CD14-positive monocyte (primary cell): ENCODE measurements around the gene ZNF652. TPM values are rescaled to one million over a fixed set of nuclear protein-coding genes. Genes with fewer than 3 reads are reported as not detected.

Experiments
- DNase-seq, 3 donors: peaks; one replicate each; pipeline ENCODE4 v3.0.0-alpha.2; 2011 to 2022
- H2AFZ ChIP-seq: 2 replicates; pipeline ENCODE4 v1.6.0; 2012; ENCODE audit warnings: mild to moderate bottlenecking, low read depth, low read length, inconsistent platforms; ENCODE audit not compliant: insufficient read depth, poor library complexity, severe bottlenecking
- H3K27ac ChIP-seq, 2 donors: 1 replicate in 1 of 2; 2 replicates in 1 of 2; pipeline ENCODE4 v1.5.1; 2012 to 2013; ENCODE audit warnings: low read length in 2 of 2, control low read depth in 1 of 2, inconsistent platforms in 1 of 2, low read depth in 1 of 2, mild to moderate bottlenecking in 1 of 2
- H3K27me3 ChIP-seq, 2 donors: one replicate each; pipeline versions ENCODE4 v1.6.0 to v1.6.1; 2011 to 2013; ENCODE audit warnings: low read length in 2 of 2; ENCODE audit not compliant: control insufficient read depth in 2 of 2, insufficient read depth in 2 of 2
- H3K36me3 ChIP-seq, 2 donors: replicated peaks in 1 of 2; 1 replicate in 1 of 2; 2 replicates in 1 of 2; pipeline versions ENCODE4 v1.5.1 to v1.6.1; 2012 to 2013; ENCODE audit warnings: low read length in 2 of 2, control low read depth in 1 of 2, inconsistent platforms in 1 of 2, mild to moderate bottlenecking in 1 of 2; ENCODE audit not compliant: insufficient read depth in 2 of 2, control insufficient read depth in 1 of 2
- H3K4me1 ChIP-seq, 2 donors: 1 replicate in 1 of 2; 2 replicates in 1 of 2; pipeline versions ENCODE4 v1.5.1 to v1.6.1; 2012 to 2013; ENCODE audit warnings: low read length in 2 of 2, control low read depth in 1 of 2, inconsistent platforms in 1 of 2, mild to moderate bottlenecking in 1 of 2, moderate library complexity in 1 of 2; ENCODE audit not compliant: insufficient read depth in 2 of 2, control insufficient read depth in 1 of 2
- H3K4me2 ChIP-seq: replicated peaks from 2 replicates; pipeline ENCODE3; 2012; ENCODE audit warnings: low read length, moderate library complexity, mild to moderate bottlenecking; ENCODE audit not compliant: poor library complexity, severe bottlenecking; ENCODE audit errors: extremely low read depth
- H3K4me3 ChIP-seq, 3 experiments: fragments of 200-600 bp in 1 of 3; sonication (generic) in 1 of 3; replicated peaks in 1 of 3; 1 replicate in 2 of 3; 2 replicates in 1 of 3; pipeline ENCODE4 v1.5.1; 2011 to 2013; ENCODE audit warnings: low read length in 3 of 3, mild to moderate bottlenecking in 3 of 3, control low read depth in 2 of 3, low read depth in 2 of 3, inconsistent platforms in 1 of 3, moderate library complexity in 1 of 3
- H3K79me2 ChIP-seq: 2 replicates; pipeline ENCODE4 v1.6.0; 2012; ENCODE audit warnings: mild to moderate bottlenecking, control low read depth, inconsistent platforms, low read length, moderate library complexity; ENCODE audit not compliant: insufficient read depth
- H3K9ac ChIP-seq: 2 replicates; pipeline ENCODE4 v1.6.0; 2017; ENCODE audit warnings: low read length, mild to moderate bottlenecking; ENCODE audit not compliant: insufficient read depth, poor library complexity, severe bottlenecking
- H3K9me3 ChIP-seq, 2 donors: replicated peaks in 1 of 2; 1 replicate in 1 of 2; 2 replicates in 1 of 2; pipeline versions ENCODE4 v1.5.1 to v1.6.1; 2012 to 2013; ENCODE audit warnings: low read length in 2 of 2, control low read depth in 1 of 2; ENCODE audit not compliant: control insufficient read depth in 1 of 2, insufficient read depth in 1 of 2
- H4K20me1 ChIP-seq: 2 replicates; pipeline ENCODE4 v1.6.0; 2012; ENCODE audit warnings: mild to moderate bottlenecking, low read length, control low read depth, moderate library complexity; ENCODE audit not compliant: insufficient read depth
- H3K27ac Mint-ChIP-seq, 7 donors: one replicate each; pipeline ENCODE4 v1.8.0; 2020; ENCODE audit warnings: mild to moderate bottlenecking in 7 of 7, mixed read lengths in 7 of 7, moderate library complexity in 6 of 7, inconsistent platforms in 2 of 7
- H3K27me3 Mint-ChIP-seq, 3 donors: one replicate each; pipeline ENCODE4 v1.8.0; 2021 to 2022; ENCODE audit warnings: low read depth in 3 of 3, mild to moderate bottlenecking in 3 of 3, mixed read lengths in 3 of 3, moderate library complexity in 3 of 3, inconsistent platforms in 1 of 3
- H3K36me3 Mint-ChIP-seq, 2 donors: one replicate each; pipeline ENCODE4 v1.8.0; 2020; ENCODE audit warnings: mixed read lengths in 2 of 2, inconsistent platforms in 1 of 2, mild to moderate bottlenecking in 1 of 2
- H3K4me1 Mint-ChIP-seq: one replicate; pipeline ENCODE4 v1.8.0; 2020; ENCODE audit warnings: mild to moderate bottlenecking, mixed read lengths
- H3K4me3 Mint-ChIP-seq, 2 donors: one replicate each; pipeline ENCODE4 v1.8.0; 2020; ENCODE audit warnings: mild to moderate bottlenecking in 2 of 2, mixed read lengths in 2 of 2, moderate library complexity in 1 of 2
- H3K9me3 Mint-ChIP-seq, 7 donors: one replicate each; pipeline ENCODE4 v1.8.0; 2020 to 2022; ENCODE audit warnings: mixed read lengths in 7 of 7, mild to moderate bottlenecking in 6 of 7, moderate library complexity in 6 of 7, inconsistent platforms in 2 of 7
- CTCF ChIP-seq: fragments of 200-600 bp; IDR thresholded peaks from one replicate; pipeline ENCODE4 v1.8.0; 2022; ENCODE audit warnings: antibody characterized with exemption, mild to moderate bottlenecking
- WGBS: methylation state at CpG from one replicate; pipeline ENCODE4 v1.1.5; 2013; ENCODE audit warnings: missing lambda C conversion rate; ENCODE audit not compliant: insufficient coverage; 5-methylcytosine and 5-hydroxymethylcytosine counted together
- intact Hi-C, 2 donors: fragments of 100-400 bp; cut with micrococcal nuclease; formaldehyde crosslinking; loops; one replicate each; pipeline versions ENCODE4 v1.15.0 to v1.15.1; 2023
- polyA plus RNA-seq, 3 donors: library from polyadenylated mRNA; depleted of rRNA in 1 of 3; unstranded in 2 of 3; stranded (reverse) in 1 of 3; fragments of 300-500 nt in 2 of 3; fragments of >200 nt in 1 of 3; fragmentation: Illumina TruSeq in 2 of 3; gene quantifications; 1 replicate in 2 of 3; 2 replicates in 1 of 3; pipeline ENCODE4 v1.2.3, GENCODE V29; 2012 to 2021

ZNF652 gene
- polyA plus RNA-seq, 3 donors = 16.9 to 19.8 (median 18.8) TPM

GRCh38 chr17:49291929-49292328 is 70.1 kb downstream of the ZNF652 start:
- no peak overlapping the region for H3K4me3 ChIP-seq
- no peak overlapping the region for H3K9ac ChIP-seq
- intact Hi-C loops = loop anchor here in 1 of 2 donors (5.0 kb wide), 1 partner anchor 65 kb away; no protein-coding TSS in a partner anchor
- peaks cover 2% of the 10 kb centered on the region for H3K4me1 Mint-ChIP-seq
- H3K36me3 Mint-ChIP-seq = peaks cover 30 to 40% of the 10 kb centered on the region in 2 donors
- H3K9me3 ChIP-seq = no peaks in the 10 kb centered on the region
- no peaks in the 10 kb centered on the region for H3K27me3 Mint-ChIP-seq
- no peaks in the 10 kb centered on the region for H3K79me2 ChIP-seq
- H3K36me3 ChIP-seq = peaks cover 7 to 53% of the 10 kb centered on the region in 2 donors
- no peak for TF ChIP-seq CTCF
- no peaks in the 10 kb centered on the region for H3K4me1 ChIP-seq
- H2AFZ ChIP-seq = no peak overlapping the region
- H4K20me1 ChIP-seq = peaks cover 12% of the 10 kb centered on the region
- H3K27me3 ChIP-seq = no peaks in the 10 kb centered on the region
- no peaks in the 10 kb centered on the region for H3K9me3 Mint-ChIP-seq
- no peak overlapping the region for H3K27ac Mint-ChIP-seq
- no peak overlapping the region for H3K4me3 Mint-ChIP-seq
- DNase-seq = no peak
- no peak overlapping the region for H3K27ac ChIP-seq
- H3K4me2 ChIP-seq = no peak overlapping the region

- Histone ChIP-seq H3K4me2 (no peak overlapping the region), H3K4me1 (no peaks in the 10 kb centered on the region), H4K20me1 (peaks cover 12% of the 10 kb centered on the region), H3K79me2 (no peaks in the 10 kb centered on the region), H3K9me3 (no peaks in the 10 kb centered on the region), H2AFZ (no peak overlapping the region), H3K27me3 (no peaks in the 10 kb centered on the region), H3K4me3 (no peak overlapping the region), H3K9ac (no peak overlapping the region), H3K27ac (no peak overlapping the region), H3K36me3 (peaks cover 4 to 44% of the 10 kb centered on the region in 2 donors)
- TF ChIP-seq CTCF = peak; percentile 74
- H3K27ac Mint-ChIP-seq = no peak overlapping the region
- H3K9me3 Mint-ChIP-seq = no peaks in the 10 kb centered on the region
- no peak overlapping the region for H3K4me3 Mint-ChIP-seq
- DNase-seq = peak; percentile 5 to 32 (median 15)
- intact Hi-C loops = loop anchor here in 1 of 2 donors (1.0 to 5.0 kb wide), 2 partner anchors 64 to 111 kb away; no protein-coding TSS in a partner anchor
- H3K27me3 Mint-ChIP-seq = peaks cover 0 to under 1% (median 0%) of the 10 kb centered on the region in 3 donors
- no CpG with 5 or more reads among the region's 4 CpGs for WGBS
- peaks cover 2% of the 10 kb centered on the region for H3K4me1 Mint-ChIP-seq
- H3K36me3 Mint-ChIP-seq = peaks cover 27 to 39% of the 10 kb centered on the region in 2 donors
These were observed 71.2 kb downstream of the ZNF652 start for GRCh38 chr17:49290690-49291359.
